ENCODE measurements around the gene TANC2.

TANC2 gene

DNA sequence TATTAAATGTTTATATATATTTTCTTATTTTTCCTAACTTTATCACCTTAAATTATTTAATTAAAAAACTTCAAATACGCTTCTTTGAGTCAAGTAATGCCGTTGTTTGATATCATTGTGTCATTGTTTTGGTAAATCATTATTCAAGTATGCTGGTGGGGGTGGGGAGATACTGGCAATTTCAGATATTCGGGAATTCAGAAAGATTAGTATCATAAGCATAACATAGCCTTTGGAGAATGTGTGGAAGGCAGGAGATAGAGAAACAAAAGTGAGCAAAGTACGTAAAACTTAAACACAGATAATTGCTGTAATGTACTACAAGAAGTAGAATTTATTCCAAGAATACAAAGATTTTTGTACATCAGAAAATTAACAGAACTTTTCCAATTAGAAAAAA is 49.8 kb downstream of the TANC2 start:
- DNase-seq, result no peak

Measured in stimulated activated CD4-positive, alpha-beta T cell treated with anti-CD3 and anti-CD28 coated beads, Interleukin-12 subunit alpha, Interleukin-12 subunit beta, amount 100 ng/mL, for 4 hours (primary cell).